ENCODE data around the gene OIT3. TPM values are rescaled to one million over a fixed set of nuclear protein-coding genes. Genes with fewer than 3 reads are reported as not detected.

OIT3 gene
- total RNA-seq, 1 donor from 2014 or later, result not detected

GRCh38 chr10:72855129-72855528, 38.4 kb upstream of the OIT3 start:
- no peak for DNase-seq (ENCODE audit: low read depth)
- no peaks in the 10 kb centered on the region for H3K27me3 ChIP-seq (ENCODE audit: control insufficient read depth, insufficient read depth, low read length)
- FAIRE-seq, result no peak
- H3K36me3 ChIP-seq (ENCODE audit: control insufficient read depth, insufficient read depth, low read length), result no peaks in the 10 kb centered on the region
- no peak for TF ChIP-seq CTCF (IDR thresholded peaks at IDR 0.05; ENCODE audit: insufficient read depth, low read length, severe bottlenecking)
- no peak overlapping the region for H3K4me3 ChIP-seq (ENCODE audit: low read depth, low read length)

GRCh38 chr10:72855790-72856189, 37.7 kb upstream of the OIT3 start:
- Histone ChIP-seq H3K27me3 (ENCODE audit: control insufficient read depth, insufficient read depth, low read length) (no peaks in the 10 kb centered on the region), H3K36me3 (ENCODE audit: control insufficient read depth, insufficient read depth, low read length) (no peaks in the 10 kb centered on the region), H3K4me3 (ENCODE audit: low read depth, low read length) (no peak overlapping the region)
- no peak for DNase-seq (ENCODE audit: low read depth)
- TF ChIP-seq CTCF (IDR thresholded peaks at IDR 0.05; ENCODE audit: insufficient read depth, low read length, severe bottlenecking), result no peak
- FAIRE-seq, result no peak

DNA sequence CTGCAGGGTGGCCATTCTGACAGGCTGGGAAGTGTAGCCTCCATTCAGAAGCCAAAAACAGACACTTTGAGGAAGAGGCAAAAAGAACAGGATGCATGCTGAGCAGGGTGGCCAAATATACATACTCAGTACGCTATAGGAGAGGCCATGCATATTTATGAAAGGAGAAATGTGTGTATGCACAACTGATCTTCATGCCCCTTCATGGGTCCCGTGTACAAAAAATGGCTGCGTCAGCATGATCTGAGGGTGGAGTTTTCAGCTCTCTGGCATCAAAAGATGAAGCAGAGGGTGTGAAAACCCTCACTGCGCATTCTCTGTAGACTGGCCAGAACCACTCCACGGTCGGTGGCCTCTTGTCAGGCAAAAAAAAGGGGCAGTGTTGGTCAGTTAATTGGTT, 35.5 kb upstream of the OIT3 start:
- no peak for TF ChIP-seq CTCF (IDR thresholded peaks at IDR 0.05; ENCODE audit: insufficient read depth, low read length, severe bottlenecking)
- Histone ChIP-seq H3K4me3 (ENCODE audit: low read depth, low read length) (no peak overlapping the region), H3K27me3 (ENCODE audit: control insufficient read depth, insufficient read depth, low read length) (no peaks in the 10 kb centered on the region), H3K36me3 (ENCODE audit: control insufficient read depth, insufficient read depth, low read length) (peaks cover 3% of the 10 kb centered on the region)
- DNase-seq (ENCODE audit: low read depth) (no peak), FAIRE-seq (peak; percentile 85)

GRCh38 chr10:72862957-72863356, 30.6 kb upstream of the OIT3 start:
- H3K4me3 ChIP-seq (ENCODE audit: low read depth, low read length), result no peak overlapping the region
- TF ChIP-seq CTCF (IDR thresholded peaks at IDR 0.05; ENCODE audit: insufficient read depth, low read length, severe bottlenecking), result no peak
- no peaks in the 10 kb centered on the region for H3K27me3 ChIP-seq (ENCODE audit: control insufficient read depth, insufficient read depth, low read length)
- DNase-seq (ENCODE audit: low read depth) (no peak), FAIRE-seq (no peak)
- H3K36me3 ChIP-seq (ENCODE audit: control insufficient read depth, insufficient read depth, low read length), result peaks cover 3% of the 10 kb centered on the region

DNA sequence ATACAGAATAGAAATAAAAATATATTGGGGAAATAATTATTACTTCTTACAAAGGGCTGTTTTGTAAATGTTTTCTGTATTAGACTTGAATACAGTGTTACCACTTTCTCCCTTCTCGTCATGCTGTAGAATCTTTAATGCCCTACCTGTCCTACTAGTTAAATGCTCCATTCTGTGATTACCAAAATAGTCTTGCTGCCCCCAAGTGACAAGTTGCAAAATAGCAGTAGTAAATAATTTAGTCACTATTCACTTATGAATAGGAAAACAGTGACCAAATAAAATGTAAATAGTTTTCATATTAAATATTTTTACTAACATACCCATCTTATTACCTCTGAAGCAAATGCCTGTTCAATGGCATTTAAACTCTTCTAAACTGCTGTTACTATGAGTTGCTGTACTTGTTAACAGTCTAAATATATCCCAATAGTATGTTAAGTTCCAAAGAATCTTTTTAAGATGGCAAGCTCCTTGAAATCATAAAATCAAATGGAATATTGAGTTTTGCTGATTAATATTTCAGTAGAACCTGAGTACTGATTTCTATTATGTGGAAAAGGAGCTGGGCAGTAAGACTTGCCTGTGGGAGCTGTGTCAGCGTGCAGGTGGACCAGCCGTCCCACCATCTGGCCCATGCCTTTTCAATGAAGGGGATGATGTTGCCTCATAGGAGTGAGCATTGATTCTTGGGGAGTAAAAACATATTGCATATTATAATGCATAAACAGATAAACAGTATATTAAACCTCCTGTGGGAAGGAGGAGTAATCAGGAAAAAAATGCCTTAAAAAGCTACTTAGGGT, 18.1 kb upstream of the OIT3 start:
- Histone ChIP-seq H3K36me3 (ENCODE audit: control insufficient read depth, insufficient read depth, low read length) (no peaks in the 10 kb centered on the region), H3K27me3 (ENCODE audit: control insufficient read depth, insufficient read depth, low read length) (no peaks in the 10 kb centered on the region), H3K4me3 (ENCODE audit: low read depth, low read length) (no peak overlapping the region)
- FAIRE-seq (no peak), DNase-seq (ENCODE audit: low read depth) (peak; percentile 59)
- peak; percentile 29 for TF ChIP-seq CTCF (IDR thresholded peaks at IDR 0.05; ENCODE audit: insufficient read depth, low read length, severe bottlenecking)

DNA sequence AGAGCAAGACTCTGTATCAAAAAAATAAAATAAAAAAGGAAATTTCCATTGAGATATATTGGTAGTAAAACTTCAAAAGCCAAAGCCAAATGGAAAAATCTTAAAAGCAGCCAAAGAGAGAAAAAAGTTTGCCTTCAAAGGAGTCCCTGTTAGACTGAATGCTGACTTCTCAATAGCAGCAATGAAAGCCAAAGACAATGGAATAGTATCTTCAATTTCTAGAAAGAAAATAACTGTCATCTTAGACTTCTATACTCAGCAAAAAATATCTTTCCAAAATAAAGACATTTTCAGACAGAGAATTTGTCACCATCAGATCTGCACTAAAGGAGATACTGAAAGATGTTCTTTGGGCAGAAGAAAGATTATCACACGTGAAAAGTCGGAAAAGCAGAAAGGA, 14.3 kb upstream of the OIT3 start:
- FAIRE-seq, result no peak
- TF ChIP-seq CTCF (IDR thresholded peaks at IDR 0.05; ENCODE audit: insufficient read depth, low read length, severe bottlenecking), result no peak
- no peaks in the 10 kb centered on the region for H3K36me3 ChIP-seq (ENCODE audit: control insufficient read depth, insufficient read depth, low read length)

More for the DNA sequence above, 14.3 kb upstream of the OIT3 start:
- Histone ChIP-seq H3K27me3 (ENCODE audit: control insufficient read depth, insufficient read depth, low read length) (no peaks in the 10 kb centered on the region), H3K4me3 (ENCODE audit: low read depth, low read length) (no peak overlapping the region)
- DNase-seq (ENCODE audit: low read depth), result no peak
